ENCODE measurements around the gene CEMP1. TPM values are rescaled to one million over a fixed set of nuclear protein-coding genes. Genes with fewer than 3 reads are reported as not detected.

The CEMP1 gene
- total RNA-seq, 2 donors from 2014 or later, result 1.3 to 8.1 TPM

- WGBS, result 80% methylated on average over 19 of the region's 20 CpGs
- Histone ChIP-seq H3K9me3 (no peaks in the 10 kb centered on the region), H3K4me1 (replicated peaks) (peaks cover 13% of the 10 kb centered on the region), H3K36me3 (no peaks in the 10 kb centered on the region), H3K4me3 (no peak overlapping the region), H3K27ac (no peak overlapping the region), H3K27me3 (replicated peaks; ENCODE audit: insufficient read depth) (no peaks in the 10 kb centered on the region)
- DNase-seq (ENCODE audit: low spot score), result no peak
- intact Hi-C loops (cut with DNase I), result loop anchor here (2.0 to 5.0 kb wide), 2 partner anchors 160 to 233 kb away; partner anchors contain the start of genes ABCA3 and RNPS1
- TF ChIP-seq CTCF (IDR thresholded peaks at IDR 0.05) (no peak), POLR2A (IDR thresholded peaks at IDR 0.05) (no peak), POLR2AphosphoS5 (IDR thresholded peaks at IDR 0.05) (no peak)
Observed at GRCh38 chr16:2500430-2500917, 30.7 kb downstream of the CEMP1 start.

GRCh38 chr16:2499890-2500429 lies 31.2 kb downstream of the CEMP1 start:
- DNase-seq (ENCODE audit: low spot score), result no peak
- H3K36me3 ChIP-seq, result no peaks in the 10 kb centered on the region
- H3K4me1 ChIP-seq (replicated peaks), result peaks cover 13% of the 10 kb centered on the region
- WGBS, result 78% methylated on average over 24 of the region's 29 CpGs
- H3K27ac ChIP-seq, result peak overlapping the region in 1 of 2 donors; percentile 68
- no peaks in the 10 kb centered on the region for H3K9me3 ChIP-seq
- H3K27me3 ChIP-seq (replicated peaks; ENCODE audit: insufficient read depth), result no peaks in the 10 kb centered on the region
- H3K4me3 ChIP-seq, result no peak overlapping the region
- TF ChIP-seq POLR2A (IDR thresholded peaks at IDR 0.05), result no peak
- TF ChIP-seq CTCF (IDR thresholded peaks at IDR 0.05), result no peak
- intact Hi-C loops (cut with DNase I), result loop anchor here (2.0 to 5.0 kb wide), 3 partner anchors 73 to 233 kb away; partner anchors contain the start of genes ABCA3, CCNF and RNPS1

GRCh38 chr16:2499454-2499853 lies 31.8 kb downstream of the CEMP1 start:
- no peak for TF ChIP-seq POLR2AphosphoS5 (IDR thresholded peaks at IDR 0.05)
- no peak for TF ChIP-seq POLR2A (IDR thresholded peaks at IDR 0.05)
- TF ChIP-seq CTCF (IDR thresholded peaks at IDR 0.05), result no peak
- H3K4me1 ChIP-seq (replicated peaks), result peaks cover 13% of the 10 kb centered on the region
- no peak for DNase-seq (ENCODE audit: low spot score)
- no peak overlapping the region for H3K4me3 ChIP-seq
- H3K27ac ChIP-seq, result peak overlapping the region; percentile 60 to 68
- no peaks in the 10 kb centered on the region for H3K27me3 ChIP-seq (replicated peaks; ENCODE audit: insufficient read depth)
- WGBS, result 82% methylated on average over 5 of the region's 6 CpGs
- no peaks in the 10 kb centered on the region for H3K36me3 ChIP-seq
- H3K9me3 ChIP-seq, result no peaks in the 10 kb centered on the region
- intact Hi-C loops (cut with DNase I), result loop anchor here (5.0 kb wide), 1 partner anchor 72 kb away; the partner anchor contains the start of gene CCNF

- Histone ChIP-seq H3K4me3 (no peak overlapping the region), H3K27ac (peak overlapping the region; percentile 60 to 68), H3K36me3 (no peaks in the 10 kb centered on the region), H3K9me3 (no peaks in the 10 kb centered on the region), H3K27me3 (replicated peaks; ENCODE audit: insufficient read depth) (no peaks in the 10 kb centered on the region), H3K4me1 (replicated peaks) (peaks cover 13% of the 10 kb centered on the region)
- TF ChIP-seq CTCF (IDR thresholded peaks at IDR 0.05) (peak in 1 of 4 experiments; percentile 31), POLR2A (IDR thresholded peaks at IDR 0.05) (no peak), POLR2AphosphoS5 (IDR thresholded peaks at IDR 0.05) (peak; percentile 86)
- WGBS, result 57% methylated on average over 14 of the region's 15 CpGs
- peak; percentile 85 for DNase-seq (ENCODE audit: low spot score)
- intact Hi-C loops (cut with DNase I), result loop anchor here (5.0 kb wide), 1 partner anchor 71 kb away; the partner anchor contains the start of gene CCNF
Observed at GRCh38 chr16:2498531-2499253, 32.5 kb downstream of the CEMP1 start.

All from prostate gland (tissue), 2 donors.